SH-SY5Y (cell line): Measurements from ENCODE around the gene CHRNG.

Experiments used
- GATA2 ChIP-seq: IDR thresholded peaks from 2 replicates; pipeline ENCODE4 v1.6.1; 2011; ENCODE audit warnings: mild to moderate bottlenecking, low read depth, low read length
- GATA3 ChIP-seq: IDR thresholded peaks from 2 replicates; pipeline ENCODE4 v1.6.1; 2011; ENCODE audit warnings: low read depth, mild to moderate bottlenecking, low read length, moderate library complexity

GRCh38 chr2:232525791-232526371 is 13.6 kb upstream of the CHRNG start, which contains the start of gene CHRND:
- TF ChIP-seq GATA3 (no peak), GATA2 (peak; percentile 31; the same call in 1 of the 2 replicates)
